Keratinocyte (primary cell): ENCODE data around the gene URM1. TPM values are rescaled to one million over a fixed set of nuclear protein-coding genes. Genes with fewer than 3 reads are reported as not detected.

Experiments used
- DNase-seq: peaks from one replicate; pipeline ENCODE4 v3.0.0-alpha.2; 2011; ENCODE audit warnings: low read depth, missing footprints, low spot score
- FAIRE-seq: peaks from 2 replicates; lab custom pipeline; 2011; peaks lifted over from hg19 to GRCh38; lab: Jason Lieb, UNC
- H2AFZ ChIP-seq: 2 replicates; pipeline ENCODE4 v1.6.0; 2012; ENCODE audit warnings: low read length, control low read depth, inconsistent platforms; ENCODE audit not compliant: control insufficient read depth
- H3K27ac ChIP-seq: 2 replicates; pipeline ENCODE4 v1.5.1; 2011; ENCODE audit warnings: low read length; ENCODE audit not compliant: control insufficient read depth, insufficient read depth
- H3K27me3 ChIP-seq: 3 replicates; pipeline ENCODE4 v1.6.0; 2011; ENCODE audit warnings: low read length; ENCODE audit not compliant: control insufficient read depth, insufficient read depth; ENCODE audit errors: extremely low read depth
- H3K36me3 ChIP-seq, 2 experiments: 2 replicates in 1 of 2; 3 replicates in 1 of 2; pipeline ENCODE4 v1.5.1; 2011; ENCODE audit warnings: low read length in 2 of 2, mild to moderate bottlenecking in 1 of 2; ENCODE audit not compliant: control insufficient read depth in 2 of 2, insufficient read depth in 2 of 2; ENCODE audit errors: extremely low read depth in 1 of 2
- H3K4me1 ChIP-seq: 3 replicates; pipeline ENCODE4 v1.5.1; 2011; ENCODE audit warnings: low read length; ENCODE audit not compliant: control insufficient read depth, insufficient read depth; ENCODE audit errors: extremely low read depth
- H3K4me2 ChIP-seq: 3 replicates; pipeline ENCODE4 v1.6.0; 2011; ENCODE audit warnings: low read depth, low read length; ENCODE audit not compliant: control insufficient read depth, insufficient read depth; ENCODE audit errors: extremely low read depth
- H3K4me3 ChIP-seq, 3 experiments: fragments of 200-600 bp in 1 of 3; sonication (generic) in 1 of 3; 2 replicates in 2 of 3; 3 replicates in 1 of 3; pipeline ENCODE4 v1.5.1; 2011 to 2016; ENCODE audit warnings: low read length in 3 of 3, mild to moderate bottlenecking in 3 of 3, control low read depth in 2 of 3, inconsistent platforms in 1 of 3, low read depth in 1 of 3, mixed read lengths in 1 of 3, mixed run types in 1 of 3, moderate library complexity in 1 of 3; ENCODE audit not compliant: control insufficient read depth in 2 of 3, insufficient read depth in 2 of 3; ENCODE audit errors: extremely low read depth in 1 of 3
- H3K79me2 ChIP-seq: 2 replicates; pipeline ENCODE4 v1.6.0; 2012; ENCODE audit warnings: low read length; ENCODE audit not compliant: control insufficient read depth, insufficient read depth
- H3K9ac ChIP-seq: 3 replicates; pipeline ENCODE4 v1.6.0; 2011; ENCODE audit warnings: low read length; ENCODE audit not compliant: control insufficient read depth, insufficient read depth; ENCODE audit errors: extremely low read depth
- H3K9me1 ChIP-seq: 3 replicates; pipeline ENCODE4 v1.6.0; 2011; ENCODE audit warnings: low read length; ENCODE audit not compliant: control insufficient read depth, insufficient read depth; ENCODE audit errors: extremely low read depth
- H3K9me3 ChIP-seq: 2 replicates; pipeline ENCODE4 v1.5.1; 2012; ENCODE audit warnings: low read depth, low read length; ENCODE audit not compliant: control insufficient read depth
- H4K20me1 ChIP-seq: 3 replicates; pipeline ENCODE4 v1.6.0; 2011; ENCODE audit warnings: low read length; ENCODE audit not compliant: control insufficient read depth, insufficient read depth; ENCODE audit errors: extremely low read depth
- CTCF ChIP-seq, 3 experiments: IDR thresholded peaks in 1 of 3; conservative IDR thresholded peaks in 1 of 3; optimal IDR thresholded peaks in 1 of 3; 2 replicates in 2 of 3; 3 replicates in 1 of 3; pipeline versions ENCODE3 to v1.5.1; 2011; ENCODE audit warnings: low read length in 3 of 3, mild to moderate bottlenecking in 3 of 3, moderate library complexity in 2 of 3, control low read depth in 1 of 3, inconsistent platforms in 1 of 3; ENCODE audit not compliant: insufficient read depth in 2 of 3; ENCODE audit errors: extremely low read depth in 1 of 3
- EZH2 ChIP-seq: IDR thresholded peaks from one replicate; pipeline ENCODE4 v1.6.1; 2012; ENCODE audit warnings: inconsistent platforms, mild to moderate bottlenecking, low read length, moderate library complexity
- dilution Hi-C: fragments of 300-500 bp; cut with MboI; formaldehyde crosslinking; loops from one replicate; pipeline ENCODE4 v1.7.0; 2020; ENCODE audit warnings: low sequenced_read_pairs; ENCODE audit not compliant: extremely low pct_ligation_motif_present
- polyA plus RNA-seq, 5 experiments: library from polyadenylated mRNA; depleted of rRNA in 3 of 5; stranded (reverse) in 3 of 5; stranded (forward) in 1 of 5; unstranded in 1 of 5; fragments of >200 nt; gene quantifications; 1 replicate in 1 of 5; 2 replicates in 3 of 5; 3 replicates in 1 of 5; pipeline versions ENCODE4 v1.2.1 to v1.2.3, GENCODE V29; 2011 to 2012; ENCODE audit warnings: missing spikeins in 2 of 5, low read depth in 1 of 5, low replicate concordance in 1 of 5

Gene URM1
- polyA plus RNA-seq, 1 donor (not counting 4 experiments of a cell fraction or from before 2014, with no cell fraction given) = 29.1 TPM

GRCh38 chr9:128339761-128340690, 31.1 kb upstream of the URM1 start, which contains the start of gene SLC27A4:
Gene SLC27A4 (plus strand): TSS chr9:128340527. CDS start chr9:128343133, 2,606 bp downstream.
- DNase-seq = peak; percentile 90

GRCh38 chr9:128340691-128341434, 30.3 kb upstream of the URM1 start:
- Histone ChIP-seq H3K9me1 (no peaks in the 10 kb centered on the region), H3K4me1 (no peaks in the 10 kb centered on the region), H3K4me3 (peak overlapping the region; percentile 85 to 95 (median 90)), H3K4me2 (peak overlapping the region; percentile 75), H2AFZ (peak overlapping the region; percentile 17), H3K27me3 (no peaks in the 10 kb centered on the region), H3K9ac (peak overlapping the region; percentile 78), H3K27ac (peak overlapping the region; percentile 11), H3K79me2 (peaks cover 7% of the 10 kb centered on the region), H3K9me3 (no peaks in the 10 kb centered on the region), H4K20me1 (peaks cover 2% of the 10 kb centered on the region), H3K36me3 (peaks cover 22 to 25% of the 10 kb centered on the region in 2 experiments)
- DNase-seq (no peak), FAIRE-seq (no peak)
- TF ChIP-seq CTCF (optimal IDR thresholded peaks at IDR 0.05 in 1 of 3, IDR thresholded peaks at IDR 0.05 in 1 of 3, conservative IDR thresholded peaks at IDR 0.05 in 1 of 3; ENCODE audit: extremely low read depth in 1 of 3, insufficient read depth in 2 of 3, low read length in 3 of 3) = no peak
- dilution Hi-C loops = no loop called here

More at GRCh38 chr9:128339761-128340690, 31.1 kb upstream of the URM1 start, which contains the start of gene SLC27A4:
- dilution Hi-C loops = no loop called here
- Histone ChIP-seq H3K9me3 (no peaks in the 10 kb centered on the region), H3K4me1 (no peaks in the 10 kb centered on the region), H4K20me1 (peaks cover 2% of the 10 kb centered on the region), H2AFZ (peak within 1 kb of the TSS; percentile 84), H3K9me1 (no peaks in the 10 kb centered on the region), H3K4me2 (peak within 1 kb of the TSS; percentile 75), H3K79me2 (peaks cover 7% of the 10 kb centered on the region), H3K4me3 (peak within 1 kb of the TSS; percentile 89 to 95 (median 90)), H3K36me3 (peaks cover 19 to 20% of the 10 kb centered on the region in 2 experiments), H3K27me3 (no peaks in the 10 kb centered on the region), H3K27ac (peak within 1 kb of the TSS; percentile 74), H3K9ac (peak within 1 kb of the TSS; percentile 87)
- no peak for TF ChIP-seq EZH2
- no peak for TF ChIP-seq CTCF (optimal IDR thresholded peaks at IDR 0.05 in 1 of 3, IDR thresholded peaks at IDR 0.05 in 1 of 3, conservative IDR thresholded peaks at IDR 0.05 in 1 of 3; ENCODE audit: extremely low read depth in 1 of 3, insufficient read depth in 2 of 3, low read length in 3 of 3)
- FAIRE-seq = no peak
